Measurements from ENCODE around the gene COG1. TPM values are rescaled to one million over a fixed set of nuclear protein-coding genes. Genes with fewer than 3 reads are reported as not detected.

COG1 gene
- total RNA-seq, 2 experiments from 2014 or later: 25.6 to 39.0 TPM

- H3K4me1 Mint-ChIP-seq: peaks cover 40% of the 10 kb centered on the region
- intact Hi-C loops (cut with DNase I, micrococcal nuclease): no loop called here
- ChIA-PET POLR2A (no interaction called here), CTCF (interaction anchor here (0.7 kb wide), 1 partner anchor 30 kb away, joined by 3 read pairs; no protein-coding TSS in a partner anchor)
- ATAC-seq (no peak), DNase-seq (no peak)
- peaks cover 15% of the 10 kb centered on the region for H3K36me3 Mint-ChIP-seq (ENCODE audit: low read depth)
- no peak overlapping the region for H3K27ac Mint-ChIP-seq
- H3K27me3 Mint-ChIP-seq: no peaks in the 10 kb centered on the region
- H3K9me3 Mint-ChIP-seq (ENCODE audit: low read depth): no peaks in the 10 kb centered on the region
- H3K4me3 Mint-ChIP-seq: no peak overlapping the region
Observed at GRCh38 chr17:73223626-73224230, 30.9 kb downstream of the COG1 start.

- Mint-ChIP-seq H3K27me3 (no peaks in the 10 kb centered on the region), H3K9me3 (ENCODE audit: low read depth) (no peaks in the 10 kb centered on the region), H3K4me1 (peaks cover 45% of the 10 kb centered on the region), H3K27ac (no peak overlapping the region), H3K4me3 (no peak overlapping the region), H3K36me3 (ENCODE audit: low read depth) (peaks cover 16% of the 10 kb centered on the region)
- ChIA-PET POLR2A (no interaction called here), CTCF (no interaction called here)
- ATAC-seq: no peak
- intact Hi-C loops (cut with DNase I, micrococcal nuclease): no loop called here
- no peak for DNase-seq
Observed at GRCh38 chr17:73224237-73224636, 31.4 kb downstream of the COG1 start.

- H3K9me3 Mint-ChIP-seq (ENCODE audit: low read depth): no peaks in the 10 kb centered on the region
- no peak overlapping the region for H3K27ac Mint-ChIP-seq
- no peak for ATAC-seq
- intact Hi-C loops (cut with DNase I, micrococcal nuclease): no loop called here
- ChIA-PET POLR2A (no interaction called here), CTCF (interaction anchor here (1.2 kb wide), 1 partner anchor 17 kb away, joined by 3 read pairs; no protein-coding TSS in a partner anchor)
- peaks cover 17% of the 10 kb centered on the region for H3K36me3 Mint-ChIP-seq (ENCODE audit: low read depth)
- no peak for DNase-seq
- peaks cover 49% of the 10 kb centered on the region for H3K4me1 Mint-ChIP-seq
- no peak overlapping the region for H3K4me3 Mint-ChIP-seq
- H3K27me3 Mint-ChIP-seq: no peaks in the 10 kb centered on the region
Observed at GRCh38 chr17:73224663-73225305, 31.9 kb downstream of the COG1 start.

- no peaks in the 10 kb centered on the region for H3K27me3 Mint-ChIP-seq
- H3K27ac Mint-ChIP-seq: peak overlapping the region; percentile 22
- intact Hi-C loops (cut with DNase I, micrococcal nuclease): no loop called here
- H3K9me3 Mint-ChIP-seq (ENCODE audit: low read depth): no peaks in the 10 kb centered on the region
- DNase-seq (no peak), ATAC-seq (peak; percentile 71)
- ChIA-PET POLR2A (interaction anchor here (0.5 to 0.6 kb wide), 2 partner anchors 60 to 440 kb away, joined by 3 read pairs; no protein-coding TSS in a partner anchor), CTCF (interaction anchor here (1.0 to 3.2 kb wide), 5 partner anchors 11 to 499 kb away, joined by 3 to 21 read pairs (median 4); no protein-coding TSS in a partner anchor)
- peaks cover 62% of the 10 kb centered on the region for H3K4me1 Mint-ChIP-seq
- peaks cover 15% of the 10 kb centered on the region for H3K36me3 Mint-ChIP-seq (ENCODE audit: low read depth)
- H3K4me3 Mint-ChIP-seq: no peak overlapping the region
Observed at GRCh38 chr17:73226556-73227172, 33.8 kb downstream of the COG1 start.

- Mint-ChIP-seq H3K27ac (peak overlapping the region; percentile 67), H3K4me3 (peak overlapping the region; percentile 12), H3K4me1 (peaks cover 62% of the 10 kb centered on the region), H3K36me3 (ENCODE audit: low read depth) (peaks cover 15% of the 10 kb centered on the region), H3K27me3 (no peaks in the 10 kb centered on the region), H3K9me3 (ENCODE audit: low read depth) (no peaks in the 10 kb centered on the region)
- ChIA-PET POLR2A (no interaction called here), CTCF (interaction anchor here (1.0 to 3.2 kb wide), 7 partner anchors 13 to 500 kb away, joined by 3 to 21 read pairs (median 3); no protein-coding TSS in a partner anchor)
- ATAC-seq (no peak), DNase-seq (no peak)
- intact Hi-C loops (cut with DNase I, micrococcal nuclease): no loop called here
Observed at GRCh38 chr17:73227379-73227778, 34.5 kb downstream of the COG1 start.

GRCh38 chr17:73227944-73228343 lies 35.1 kb downstream of the COG1 start:
- CTCF ChIA-PET: interaction anchor here (0.6 to 3.2 kb wide), 8 partner anchors 13 to 501 kb away, joined by 3 to 21 read pairs (median 4); no protein-coding TSS in a partner anchor
- Mint-ChIP-seq H3K27ac (no peak overlapping the region), H3K36me3 (ENCODE audit: low read depth) (peaks cover 15% of the 10 kb centered on the region), H3K9me3 (ENCODE audit: low read depth) (no peaks in the 10 kb centered on the region), H3K4me3 (no peak overlapping the region), H3K4me1 (peaks cover 59% of the 10 kb centered on the region), H3K27me3 (no peaks in the 10 kb centered on the region)
- intact Hi-C loops (cut with DNase I, micrococcal nuclease): loop anchor here in 1 of 2 experiments (2.0 kb wide), 1 partner anchor 13 kb away; no protein-coding TSS in a partner anchor
- POLR2A ChIA-PET: interaction anchor here (0.7 kb wide), 1 partner anchor 43 kb away, joined by 3 read pairs; no protein-coding TSS in a partner anchor
- no peak for DNase-seq
- no peak for ATAC-seq

GRCh38 chr17:73228748-73229236 lies 35.9 kb downstream of the COG1 start:
- POLR2A ChIA-PET: interaction anchor here (0.7 kb wide), 1 partner anchor 44 kb away, joined by 3 read pairs; no protein-coding TSS in a partner anchor
- no peaks in the 10 kb centered on the region for H3K9me3 Mint-ChIP-seq (ENCODE audit: low read depth)
- H3K4me3 Mint-ChIP-seq: no peak overlapping the region
- peak overlapping the region; percentile 4 for H3K27ac Mint-ChIP-seq
- H3K4me1 Mint-ChIP-seq: peaks cover 65% of the 10 kb centered on the region
- DNase-seq: peak; percentile 46
- H3K27me3 Mint-ChIP-seq: no peaks in the 10 kb centered on the region
- intact Hi-C loops (cut with DNase I, micrococcal nuclease): loop anchor here in 1 of 2 experiments (2.0 kb wide), 1 partner anchor 14 kb away; no protein-coding TSS in a partner anchor
- CTCF ChIA-PET: interaction anchor here (1.0 to 3.2 kb wide), 5 partner anchors 13 to 501 kb away, joined by 3 to 21 read pairs (median 5); no protein-coding TSS in a partner anchor
- ATAC-seq: no peak
- H3K36me3 Mint-ChIP-seq (ENCODE audit: low read depth): peaks cover 21% of the 10 kb centered on the region

GRCh38 chr17:73230088-73230487 lies 37.2 kb downstream of the COG1 start:
- DNase-seq (no peak), ATAC-seq (no peak)
- CTCF ChIA-PET: interaction anchor here (0.6 to 3.8 kb wide), 2 partner anchors 37 to 74 kb away, joined by 3 to 31 read pairs; partner anchors contain the start of gene COG1
- intact Hi-C loops (cut with DNase I, micrococcal nuclease): loop anchor here in 1 of 2 experiments (5.0 kb wide), 1 partner anchor 972 kb away; the partner anchor contains the start of gene RPL38
- H3K4me1 Mint-ChIP-seq: peaks cover 59% of the 10 kb centered on the region
- H3K4me3 Mint-ChIP-seq: peak overlapping the region; percentile 44
- no peaks in the 10 kb centered on the region for H3K27me3 Mint-ChIP-seq
- peaks cover 22% of the 10 kb centered on the region for H3K36me3 Mint-ChIP-seq (ENCODE audit: low read depth)
- POLR2A ChIA-PET: no interaction called here
- H3K27ac Mint-ChIP-seq: no peak overlapping the region
- H3K9me3 Mint-ChIP-seq (ENCODE audit: low read depth): no peaks in the 10 kb centered on the region

GRCh38 chr17:73231395-73231794 lies 38.5 kb downstream of the COG1 start:
- DNase-seq: peak; percentile 18
- intact Hi-C loops (cut with DNase I, micrococcal nuclease): loop anchor here in 1 of 2 experiments (5.0 kb wide), 1 partner anchor 971 kb away; the partner anchor contains the start of gene RPL38
- H3K9me3 Mint-ChIP-seq (ENCODE audit: low read depth): no peaks in the 10 kb centered on the region

GRCh38 chr17:73231841-73232586 lies 39.2 kb downstream of the COG1 start:
- ATAC-seq (peak; percentile 91), DNase-seq (peak; percentile 98)
- peaks cover 31% of the 10 kb centered on the region for H3K36me3 Mint-ChIP-seq (ENCODE audit: low read depth)
- H3K4me3 Mint-ChIP-seq: peak overlapping the region; percentile 81
- intact Hi-C loops (cut with DNase I, micrococcal nuclease): loop anchor here (1.0 to 5.0 kb wide), 10 partner anchors 21 to 970 kb away; partner anchors contain the start of genes CDC42EP4 (in 2 of the 2), SLC39A11 (in 2 of the 2) and RPL38 (in 1 of the 2)
- no peaks in the 10 kb centered on the region for H3K27me3 Mint-ChIP-seq
- no peaks in the 10 kb centered on the region for H3K9me3 Mint-ChIP-seq (ENCODE audit: low read depth)
- peaks cover 58% of the 10 kb centered on the region for H3K4me1 Mint-ChIP-seq
- ChIA-PET POLR2A (interaction anchor here (0.9 to 1.3 kb wide), 3 partner anchors 29 to 39 kb away, joined by 5 to 7 read pairs (median 6); partner anchors contain the start of gene COG1), CTCF (interaction anchor here (0.6 to 3.8 kb wide), 11 partner anchors 9 to 504 kb away, joined by 3 to 31 read pairs (median 4); partner anchors contain the start of gene COG1)
- peak overlapping the region; percentile 96 for H3K27ac Mint-ChIP-seq

More at GRCh38 chr17:73231395-73231794, 38.5 kb downstream of the COG1 start:
- Mint-ChIP-seq H3K27me3 (no peaks in the 10 kb centered on the region), H3K4me1 (peaks cover 58% of the 10 kb centered on the region), H3K4me3 (peak overlapping the region; percentile 81), H3K36me3 (ENCODE audit: low read depth) (peaks cover 29% of the 10 kb centered on the region), H3K27ac (peak overlapping the region; percentile 96)
- POLR2A ChIA-PET: interaction anchor here (0.9 to 1.3 kb wide), 2 partner anchors 28 to 38 kb away, joined by 5 to 6 read pairs; partner anchors contain the start of gene COG1
- CTCF ChIA-PET: interaction anchor here (0.8 to 3.8 kb wide), 8 partner anchors 8 to 245 kb away, joined by 3 to 31 read pairs (median 4); partner anchors contain the start of gene COG1
- no peak for ATAC-seq

Data from activated CD4-positive, alpha-beta T cell treated with anti-CD3 and anti-CD28 coated beads for 36 hours (primary cell).